ENCODE results near the gene TCEA2.
"Not testable (repeated sequence)": the region's sequence is repeated elsewhere in the genome, so short reads cannot be mapped to it uniquely, and the experiment has no call there.

The TCEA2 gene

DNA sequence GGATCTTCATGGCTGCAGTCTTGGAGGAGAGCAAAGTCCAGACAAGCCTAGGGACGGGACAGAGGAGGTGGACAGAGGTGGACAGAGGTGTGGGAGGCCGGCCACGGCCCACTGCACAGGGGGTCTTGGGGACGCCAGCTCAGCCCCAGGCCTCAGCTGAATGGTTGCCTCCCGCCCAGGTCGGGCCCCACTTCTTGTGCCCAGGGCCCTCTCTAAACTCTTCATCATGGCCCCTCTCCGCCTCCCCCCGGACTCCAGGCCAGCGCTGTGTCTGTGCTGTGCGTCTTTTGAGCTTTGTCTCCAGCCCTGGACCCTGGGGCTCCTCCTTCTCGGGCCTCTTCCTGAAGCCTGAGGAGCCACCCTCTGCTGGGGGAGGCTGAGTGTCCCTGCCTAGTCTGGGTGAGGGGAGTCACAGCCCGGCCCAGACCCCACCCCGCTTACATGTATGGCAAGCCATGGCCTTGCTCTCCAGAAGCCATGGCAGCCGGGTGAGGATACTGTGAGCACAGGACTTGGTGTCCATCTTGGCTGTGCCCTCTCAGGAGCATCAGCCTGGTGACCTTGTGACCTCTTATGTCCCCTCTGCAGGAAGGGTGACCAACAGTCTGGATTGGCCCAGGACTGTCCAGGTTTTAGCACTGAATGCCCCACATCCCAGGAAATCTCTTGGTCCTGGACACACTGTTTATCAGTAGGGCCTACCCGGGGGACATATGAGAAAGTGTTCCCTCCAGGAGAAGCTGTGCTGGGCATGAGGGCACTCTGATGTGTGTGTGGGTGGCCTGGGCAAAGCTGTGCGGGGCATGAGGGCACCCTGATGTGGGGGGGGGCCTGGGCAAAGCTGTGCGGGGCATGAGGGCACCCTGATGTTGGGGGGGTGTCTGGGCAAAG, 53.8 kb downstream of the TCEA2 start:
- DNase-seq (ENCODE audit: extremely low spot score, insufficient read length, low read depth) = no peak

GRCh38 chr20:64117432-64117777, 54.4 kb downstream of the TCEA2 start:
- not testable (repeated sequence) for DNase-seq (ENCODE audit: extremely low spot score, insufficient read length, low read depth); FAIRE-seq

More for the DNA sequence above, 53.8 kb downstream of the TCEA2 start:
- FAIRE-seq = no peak

- DNase-seq (ENCODE audit: extremely low spot score, insufficient read length, low read depth) (no peak), FAIRE-seq (no peak)
Measured at GRCh38 chr20:64119301-64119680, 56.3 kb downstream of the TCEA2 start.

GRCh38 chr20:64119681-64120341, 56.8 kb downstream of the TCEA2 start:
- FAIRE-seq (no peak), DNase-seq (ENCODE audit: extremely low spot score, insufficient read length, low read depth) (no peak)

DNA sequence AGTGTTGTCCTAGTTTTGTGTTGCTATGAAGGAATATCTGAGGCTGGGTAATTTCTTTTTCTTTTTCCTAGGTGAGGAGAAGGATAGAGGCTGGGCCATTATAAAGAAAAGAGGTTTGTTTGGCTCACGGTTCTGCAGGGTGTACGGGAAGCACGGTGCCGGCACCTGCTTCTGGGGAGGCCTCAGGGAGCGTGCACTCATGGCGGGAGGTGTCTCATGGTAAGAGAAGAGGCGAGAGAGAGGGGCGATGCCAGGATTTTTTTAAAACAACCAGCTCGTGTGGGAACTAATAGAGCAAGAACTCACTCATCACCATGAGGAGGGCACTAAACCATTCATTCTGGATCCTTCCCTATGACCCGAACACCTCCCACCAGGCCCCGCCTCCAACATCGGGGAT, 58.6 kb downstream of the TCEA2 start:
- DNase-seq (ENCODE audit: extremely low spot score, insufficient read length, low read depth) (no peak), FAIRE-seq (no peak)

Measured in GM18507 (cell line).